HCT116 (cell line): ENCODE measurements around the gene LINC00237. TPM values are rescaled to one million over a fixed set of nuclear protein-coding genes. Genes with fewer than 3 reads are reported as not detected.

ENCODE experiments used
- ATAC-seq: fragments of 200-7000 bp; cut with Tn5 transposase; 2 replicates; pipeline ENCODE4 v1.9.1; 2020; ENCODE audit warnings: mild to moderate bottlenecking, moderate library complexity
- BruUV-seq: library from RNA; stranded (reverse); fragments of 400-500 nt; replicated peaks from 2 replicates; lab custom pipeline; 2021; lab: Mats Ljungman, UMichigan
- CTCF ChIA-PET: fragments of 300-600 bp; sonication (Branson Sonifier 250); formaldehyde crosslinking; loops from one replicate; lab custom pipeline; 2021; ENCODE audit warnings: antibody characterized with exemption; lab: Charles Lee
- POLR2A ChIA-PET: fragments of 300-600, 350-600 bp; sonication (Branson Sonifier 250); formaldehyde crosslinking; loops from one replicate; lab custom pipeline; 2021; ENCODE audit warnings: antibody characterized with exemption; lab: Charles Lee
- RAD21 ChIA-PET, 2 experiments: fragments of 300-600 bp; sonication (Branson Sonifier 250); formaldehyde crosslinking; loops; one replicate each; lab custom pipeline; 2023; ENCODE audit warnings: low total read pairs in 2 of 2; ENCODE audit not compliant: uncharacterized antibody in 2 of 2, unreplicated experiment in 2 of 2, low non-redundant PET in 1 of 2; lab: Charles Lee
- DNase-seq: peaks from one replicate; pipeline ENCODE4 v3.0.0-alpha.2; 2010; ENCODE audit warnings: low read depth, low spot score
- H2AFZ ChIP-seq: fragments of 200-600 bp; shearing (Covaris generic), sonication (generic); 2 replicates; pipeline ENCODE4 v1.6.1; 2017; ENCODE audit warnings: low read depth, mixed run types, mixed read lengths, antibody characterized with exemption, low read length; ENCODE audit not compliant: poor library complexity, severe bottlenecking
- H3K27ac ChIP-seq: 2 replicates; pipeline ENCODE4 v1.5.1; 2012; ENCODE audit warnings: low read depth, low read length
- H3K27me3 ChIP-seq: fragments of 200-600 bp; sonication (generic); 2 replicates; pipeline ENCODE4 v1.6.1; 2016; ENCODE audit warnings: mixed run types, low read length, mixed read lengths; ENCODE audit not compliant: insufficient read depth
- H3K36me3 ChIP-seq, 2 experiments: fragments of 200-500 bp in 1 of 2; fragments of 200-600 bp in 1 of 2; sonication (Bioruptor generic) in 1 of 2; sonication (generic) in 1 of 2; 2 replicates each; pipeline versions ENCODE4 v1.5.1 to v1.6.1; 2014 to 2016; ENCODE audit warnings: low read length in 2 of 2, inconsistent platforms in 1 of 2, mixed read lengths in 1 of 2, mixed run types in 1 of 2; ENCODE audit not compliant: insufficient read depth in 2 of 2, control insufficient read depth in 1 of 2
- H3K4me1 ChIP-seq, 2 experiments: fragments of 200-600 bp in 1 of 2; sonication (generic) in 1 of 2; 2 replicates each; pipeline versions ENCODE4 v1.5.1 to v1.6.1; 2012 to 2017; ENCODE audit warnings: low read length in 2 of 2, inconsistent platforms in 1 of 2, mild to moderate bottlenecking in 1 of 2, mixed read lengths in 1 of 2, mixed run types in 1 of 2, moderate library complexity in 1 of 2; ENCODE audit not compliant: insufficient read depth in 2 of 2, control insufficient read depth in 1 of 2
- H3K4me2 ChIP-seq: fragments of 200-600 bp; sonication (generic); 2 replicates; pipeline ENCODE4 v1.6.1; 2017; ENCODE audit warnings: mixed run types, low read length, mixed read lengths
- H3K4me3 ChIP-seq, 2 experiments: fragments of 200-600 bp in 1 of 2; sonication (generic) in 1 of 2; replicated peaks in 1 of 2; 2 replicates each; pipeline ENCODE4 v1.5.1; 2011 to 2016; ENCODE audit warnings: low read length in 2 of 2, control low read depth in 1 of 2, low read depth in 1 of 2, mild to moderate bottlenecking in 1 of 2, mixed read lengths in 1 of 2, mixed run types in 1 of 2
- H3K79me2 ChIP-seq: fragments of 200-600 bp; sonication (generic); 2 replicates; pipeline ENCODE4 v1.6.1; 2017; ENCODE audit warnings: mild to moderate bottlenecking, mixed run types, low read length, moderate library complexity, mixed read lengths; ENCODE audit not compliant: insufficient read depth
- H3K9ac ChIP-seq: fragments of 200-600 bp; sonication (generic); 2 replicates; pipeline ENCODE4 v1.6.1; 2016; ENCODE audit warnings: low read length, mixed read lengths
- H3K9me2 ChIP-seq: fragments of 200-600 bp; sonication (generic), shearing (Covaris generic); 2 replicates; pipeline ENCODE4 v1.6.1; 2017; ENCODE audit warnings: mixed run types, mild to moderate bottlenecking, moderate library complexity; ENCODE audit not compliant: insufficient read depth
- H3K9me3 ChIP-seq, 2 experiments: fragments of 200-500 bp in 1 of 2; fragments of 200-600 bp in 1 of 2; sonication (Bioruptor generic) in 1 of 2; sonication (generic) in 1 of 2; 2 replicates each; pipeline ENCODE4 v1.6.1; 2014 to 2017; ENCODE audit warnings: low read length in 2 of 2, mixed read lengths in 2 of 2, inconsistent platforms in 1 of 2, low read depth in 1 of 2, mild to moderate bottlenecking in 1 of 2, mixed run types in 1 of 2, moderate library complexity in 1 of 2; ENCODE audit not compliant: control insufficient read depth in 1 of 2, insufficient read depth in 1 of 2
- H4K20me1 ChIP-seq: fragments of 200-600 bp; sonication (generic), shearing (Covaris generic); 2 replicates; pipeline ENCODE4 v1.6.1; 2017; ENCODE audit warnings: mixed run types, mild to moderate bottlenecking, moderate library complexity; ENCODE audit not compliant: insufficient read depth
- CBX3 ChIP-seq: IDR thresholded peaks from 2 replicates; pipeline ENCODE4 v1.6.1; 2012; ENCODE audit warnings: low read depth
- CEBPB ChIP-seq: IDR thresholded peaks from 2 replicates; pipeline ENCODE4 v1.6.1; 2012; ENCODE audit warnings: low read depth
- EGR1 ChIP-seq: IDR thresholded peaks from 2 replicates; pipeline ENCODE4 v1.6.1; 2012; ENCODE audit warnings: low read depth
- ELF1 ChIP-seq: IDR thresholded peaks from 2 replicates; pipeline ENCODE4 v1.6.1; 2012; ENCODE audit warnings: low read depth, borderline replicate concordance
- EZH2phosphoT487 ChIP-seq: fragments of 200-600 bp; IDR thresholded peaks from 2 replicates; pipeline ENCODE4 v1.6.1; 2018; ENCODE audit warnings: antibody characterized with exemption, borderline replicate concordance
- POLR2A ChIP-seq: IDR thresholded peaks from 2 replicates; pipeline ENCODE4 v1.7.0; 2011; ENCODE audit warnings: borderline replicate concordance; ENCODE audit not compliant: insufficient read depth, insufficient read length; ENCODE audit errors: extremely low read depth
- RAD21 ChIP-seq: IDR thresholded peaks from 2 replicates; pipeline ENCODE4 v1.6.1; 2012; ENCODE audit warnings: low read depth, mild to moderate bottlenecking
- SP1 ChIP-seq: IDR thresholded peaks from 2 replicates; pipeline ENCODE4 v1.6.1; 2012; ENCODE audit warnings: low read depth
- TCF7L2 ChIP-seq: IDR thresholded peaks from 2 replicates; pipeline ENCODE4 v1.7.0; 2011; ENCODE audit warnings: borderline replicate concordance, inconsistent platforms; ENCODE audit not compliant: insufficient read depth, insufficient read length; ENCODE audit errors: extremely low read depth
- YY1 ChIP-seq: IDR thresholded peaks from 2 replicates; pipeline ENCODE4 v1.6.1; 2011; ENCODE audit warnings: low read length, low read depth, moderate library complexity, mild to moderate bottlenecking; ENCODE audit not compliant: insufficient replicate concordance; ENCODE audit errors: extremely low read depth
- intact Hi-C: fragments of 100-400 bp; cut with micrococcal nuclease; formaldehyde crosslinking; loops from 2 replicates; pipeline ENCODE4 v1.10.0; 2022
- total RNA-seq: library from RNA; stranded (reverse); gene quantifications from one replicate; pipeline ENCODE4 v1.2.1, GENCODE V29; 2021; ENCODE audit not compliant: unreplicated experiment
- TF ChIP-seq, protein P1 (sequence below): IDR thresholded peaks from 2 replicates; pipeline ENCODE4 v1.6.1; 2012; ENCODE audit warnings: low read depth
- TF ChIP-seq, protein P2 (sequence below), 3 experiments: fragments of 200-600 bp in 1 of 3; sonication (generic) in 1 of 3; IDR thresholded peaks in 2 of 3; conservative IDR thresholded peaks in 1 of 3; 2 replicates each; pipeline ENCODE4 v1.5.1; 2012 to 2017; ENCODE audit warnings: low read depth in 2 of 3, low read length in 2 of 3, antibody characterized with exemption in 1 of 3, borderline replicate concordance in 1 of 3, control low read depth in 1 of 3, mild to moderate bottlenecking in 1 of 3, mixed read lengths in 1 of 3, mixed run types in 1 of 3, moderate library complexity in 1 of 3; ENCODE audit not compliant: insufficient read depth in 1 of 3

LINC00237 gene
- total RNA-seq, 1 experiment from 2014 or later: not detected

DNA sequence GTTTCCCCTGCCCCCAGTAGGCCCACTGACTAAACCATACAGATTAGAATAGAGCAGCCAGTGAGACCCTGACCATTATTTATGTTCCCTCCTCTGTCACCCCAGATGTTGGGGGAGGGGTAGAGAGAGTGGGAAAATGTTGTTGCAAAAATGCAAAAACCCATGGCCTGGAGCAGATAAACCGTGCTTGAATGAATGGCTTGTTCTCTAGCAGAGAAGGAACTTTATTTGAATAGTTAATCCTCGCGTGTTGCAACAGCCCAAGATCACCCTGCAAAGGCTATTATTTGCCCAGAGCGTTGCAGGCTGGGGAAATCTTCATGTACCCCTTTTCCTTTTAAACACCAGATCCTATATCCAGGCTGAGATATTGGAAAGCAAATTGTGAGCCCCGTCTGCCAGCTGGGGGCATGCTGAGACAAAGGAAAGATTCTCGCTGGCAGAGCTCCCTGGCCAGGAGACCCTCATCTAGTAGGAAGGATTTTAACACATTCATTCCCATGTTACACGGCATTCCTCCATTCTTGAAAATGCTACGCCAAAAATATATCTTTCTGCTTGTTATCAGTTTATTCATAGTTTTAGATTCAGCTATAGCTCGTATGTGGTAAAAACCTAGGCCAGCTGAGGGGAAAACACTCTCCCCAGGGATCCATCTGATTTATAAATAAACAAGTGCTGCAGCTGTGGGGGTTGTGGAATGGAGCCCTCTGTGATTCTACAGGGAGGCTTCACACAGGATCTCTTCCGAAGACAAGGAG, 53.0 kb downstream of the LINC00237 start:
- intact Hi-C loops: no loop called here

More for the DNA sequence above, 53.0 kb downstream of the LINC00237 start:
- Histone ChIP-seq H3K9me2 (no peaks in the 10 kb centered on the region), H3K4me1 (no peaks in the 10 kb centered on the region), H3K4me2 (no peak overlapping the region), H3K9me3 (no peaks in the 10 kb centered on the region), H4K20me1 (no peaks in the 10 kb centered on the region), H3K27me3 (no peaks in the 10 kb centered on the region), H2AFZ (no peak overlapping the region), H3K9ac (no peak overlapping the region), H3K36me3 (no peaks in the 10 kb centered on the region), H3K27ac (no peak overlapping the region), H3K4me3 (no peak overlapping the region), H3K79me2 (no peaks in the 10 kb centered on the region)
- BruUV-seq: no TSS peak
- TF ChIP-seq EZH2phosphoT487: no peak
- no peak for TF ChIP-seq CEBPB
- TF ChIP-seq, protein P1, sequence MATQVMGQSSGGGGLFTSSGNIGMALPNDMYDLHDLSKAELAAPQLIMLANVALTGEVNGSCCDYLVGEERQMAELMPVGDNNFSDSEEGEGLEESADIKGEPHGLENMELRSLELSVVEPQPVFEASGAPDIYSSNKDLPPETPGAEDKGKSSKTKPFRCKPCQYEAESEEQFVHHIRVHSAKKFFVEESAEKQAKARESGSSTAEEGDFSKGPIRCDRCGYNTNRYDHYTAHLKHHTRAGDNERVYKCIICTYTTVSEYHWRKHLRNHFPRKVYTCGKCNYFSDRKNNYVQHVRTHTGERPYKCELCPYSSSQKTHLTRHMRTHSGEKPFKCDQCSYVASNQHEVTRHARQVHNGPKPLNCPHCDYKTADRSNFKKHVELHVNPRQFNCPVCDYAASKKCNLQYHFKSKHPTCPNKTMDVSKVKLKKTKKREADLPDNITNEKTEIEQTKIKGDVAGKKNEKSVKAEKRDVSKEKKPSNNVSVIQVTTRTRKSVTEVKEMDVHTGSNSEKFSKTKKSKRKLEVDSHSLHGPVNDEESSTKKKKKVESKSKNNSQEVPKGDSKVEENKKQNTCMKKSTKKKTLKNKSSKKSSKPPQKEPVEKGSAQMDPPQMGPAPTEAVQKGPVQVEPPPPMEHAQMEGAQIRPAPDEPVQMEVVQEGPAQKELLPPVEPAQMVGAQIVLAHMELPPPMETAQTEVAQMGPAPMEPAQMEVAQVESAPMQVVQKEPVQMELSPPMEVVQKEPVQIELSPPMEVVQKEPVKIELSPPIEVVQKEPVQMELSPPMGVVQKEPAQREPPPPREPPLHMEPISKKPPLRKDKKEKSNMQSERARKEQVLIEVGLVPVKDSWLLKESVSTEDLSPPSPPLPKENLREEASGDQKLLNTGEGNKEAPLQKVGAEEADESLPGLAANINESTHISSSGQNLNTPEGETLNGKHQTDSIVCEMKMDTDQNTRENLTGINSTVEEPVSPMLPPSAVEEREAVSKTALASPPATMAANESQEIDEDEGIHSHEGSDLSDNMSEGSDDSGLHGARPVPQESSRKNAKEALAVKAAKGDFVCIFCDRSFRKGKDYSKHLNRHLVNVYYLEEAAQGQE: no peak
- TF ChIP-seq SP1: no peak
- TF ChIP-seq, protein P2, sequence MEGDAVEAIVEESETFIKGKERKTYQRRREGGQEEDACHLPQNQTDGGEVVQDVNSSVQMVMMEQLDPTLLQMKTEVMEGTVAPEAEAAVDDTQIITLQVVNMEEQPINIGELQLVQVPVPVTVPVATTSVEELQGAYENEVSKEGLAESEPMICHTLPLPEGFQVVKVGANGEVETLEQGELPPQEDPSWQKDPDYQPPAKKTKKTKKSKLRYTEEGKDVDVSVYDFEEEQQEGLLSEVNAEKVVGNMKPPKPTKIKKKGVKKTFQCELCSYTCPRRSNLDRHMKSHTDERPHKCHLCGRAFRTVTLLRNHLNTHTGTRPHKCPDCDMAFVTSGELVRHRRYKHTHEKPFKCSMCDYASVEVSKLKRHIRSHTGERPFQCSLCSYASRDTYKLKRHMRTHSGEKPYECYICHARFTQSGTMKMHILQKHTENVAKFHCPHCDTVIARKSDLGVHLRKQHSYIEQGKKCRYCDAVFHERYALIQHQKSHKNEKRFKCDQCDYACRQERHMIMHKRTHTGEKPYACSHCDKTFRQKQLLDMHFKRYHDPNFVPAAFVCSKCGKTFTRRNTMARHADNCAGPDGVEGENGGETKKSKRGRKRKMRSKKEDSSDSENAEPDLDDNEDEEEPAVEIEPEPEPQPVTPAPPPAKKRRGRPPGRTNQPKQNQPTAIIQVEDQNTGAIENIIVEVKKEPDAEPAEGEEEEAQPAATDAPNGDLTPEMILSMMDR (IDR thresholded peaks at IDR 0.05 in 2 of 3, conservative IDR thresholded peaks at IDR 0.05 in 1 of 3; ENCODE audit: borderline replicate concordance in 1 of 3, insufficient read depth in 1 of 3, low read depth in 2 of 3, low read length in 2 of 3): 0 out of 6 replicates have a peak, but pooled peaks of 1 of the 3 experiments have one; percentile 8
- no peak for TF ChIP-seq CBX3
- TF ChIP-seq YY1: no peak
- no peak for TF ChIP-seq ELF1
- peak; percentile 33; the same call in 1 of the 2 replicates for TF ChIP-seq RAD21
- no peak for TF ChIP-seq TCF7L2
- TF ChIP-seq EGR1: no peak
- TF ChIP-seq POLR2A: no peak
- ATAC-seq (no peak), DNase-seq (no peak)
- POLR2A ChIA-PET: no interaction called here
- RAD21 ChIA-PET: no interaction called here
- CTCF ChIA-PET: interaction anchor here (2.3 kb wide), 1 partner anchor 452 kb away, joined by 8 read pairs; no protein-coding TSS in a partner anchor
